Activated effector memory CD4-positive, alpha-beta T cell treated with anti-CD3 and anti-CD28 coated beads, Interleukin-2, amount 50 U/mL, for 16 hours (primary cell): ENCODE data around the gene GGCT.
"Not testable (repeated sequence)": the region's sequence is repeated elsewhere in the genome, so short reads cannot be mapped to it uniquely, and the experiment has no call there.

Experiments used
- DNase-seq: peaks from one replicate; pipeline ENCODE4 v3.0.0-alpha.2; 2020

Gene GGCT

GRCh38 chr7:30514776-30515175 lies 10.1 kb upstream of the GGCT start:
- no peak for DNase-seq

DNA sequence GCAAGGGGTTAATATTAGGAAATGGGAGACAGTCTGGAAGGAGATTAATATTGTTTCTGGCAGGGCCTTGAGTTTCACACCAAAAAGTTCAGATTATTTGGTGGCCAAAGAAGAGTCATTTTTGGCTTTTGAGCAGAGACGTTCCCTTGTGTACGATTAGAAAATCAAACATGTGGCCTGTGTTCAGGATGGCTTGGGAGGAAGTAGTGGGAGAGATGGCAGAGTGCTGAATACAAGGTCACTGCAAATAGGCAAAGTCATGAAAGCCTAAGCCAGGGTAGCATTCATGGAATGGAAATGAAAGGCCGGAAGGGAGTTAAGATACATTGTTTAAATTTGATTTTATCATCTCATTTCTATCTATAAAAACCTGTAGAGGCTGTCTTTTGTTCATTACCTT lies 9.5 kb upstream of the GGCT start:
- DNase-seq, result no peak

GRCh38 chr7:30513762-30514161 lies 9.1 kb upstream of the GGCT start:
- no peak for DNase-seq

- DNase-seq, result no peak
Observed at GRCh38 chr7:30511973-30512662, 7.5 kb upstream of the GGCT start.

- no peak for DNase-seq
Observed at GRCh38 chr7:30511494-30511893, 6.9 kb upstream of the GGCT start.

DNA sequence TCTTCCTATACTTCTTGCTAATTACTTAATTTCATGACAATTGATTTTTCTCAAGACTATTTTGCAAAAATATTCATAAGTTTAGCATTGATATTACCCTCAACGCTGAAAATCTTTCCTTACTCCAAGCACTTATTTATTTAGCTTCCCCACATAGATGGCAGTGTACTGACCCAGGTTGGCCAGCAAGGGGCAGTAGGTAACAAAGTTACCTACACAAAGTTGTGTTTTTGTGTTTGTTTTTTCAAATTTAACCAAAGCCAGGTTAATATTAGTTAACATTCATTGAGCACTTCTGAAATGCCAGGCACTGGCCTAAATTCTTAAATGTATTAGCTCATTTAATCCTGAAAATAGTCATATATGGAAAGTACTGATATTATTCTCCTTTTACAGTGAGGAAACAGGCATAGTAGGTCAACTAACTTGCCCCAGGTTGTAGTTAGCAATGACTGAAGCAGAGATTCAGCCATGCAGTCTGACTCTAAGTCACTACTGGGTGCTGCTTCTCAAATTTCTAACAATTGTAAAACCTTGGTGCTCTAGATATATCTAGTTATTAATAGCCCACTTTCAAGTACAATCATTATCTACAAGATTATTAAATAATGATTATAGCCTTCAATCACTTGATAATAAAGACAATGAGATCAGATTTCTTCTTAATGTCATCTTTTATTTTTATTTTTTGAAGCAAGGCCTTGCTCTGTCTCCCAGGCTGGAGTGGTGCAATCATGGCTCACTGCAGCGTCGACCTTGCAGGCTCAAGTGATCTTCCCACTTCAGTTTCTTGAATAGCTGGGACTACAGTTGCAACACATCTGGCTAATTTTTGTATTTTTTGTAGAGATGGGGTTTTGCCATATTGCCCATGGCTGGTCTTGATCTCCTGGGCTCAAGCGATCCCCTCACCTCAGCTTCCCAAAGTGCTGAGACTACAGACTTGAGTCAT lies 5.8 kb upstream of the GGCT start:
- peak; percentile 70 for DNase-seq

GRCh38 chr7:30509171-30509857 lies 4.7 kb upstream of the GGCT start:
- not testable (repeated sequence) for DNase-seq

DNA sequence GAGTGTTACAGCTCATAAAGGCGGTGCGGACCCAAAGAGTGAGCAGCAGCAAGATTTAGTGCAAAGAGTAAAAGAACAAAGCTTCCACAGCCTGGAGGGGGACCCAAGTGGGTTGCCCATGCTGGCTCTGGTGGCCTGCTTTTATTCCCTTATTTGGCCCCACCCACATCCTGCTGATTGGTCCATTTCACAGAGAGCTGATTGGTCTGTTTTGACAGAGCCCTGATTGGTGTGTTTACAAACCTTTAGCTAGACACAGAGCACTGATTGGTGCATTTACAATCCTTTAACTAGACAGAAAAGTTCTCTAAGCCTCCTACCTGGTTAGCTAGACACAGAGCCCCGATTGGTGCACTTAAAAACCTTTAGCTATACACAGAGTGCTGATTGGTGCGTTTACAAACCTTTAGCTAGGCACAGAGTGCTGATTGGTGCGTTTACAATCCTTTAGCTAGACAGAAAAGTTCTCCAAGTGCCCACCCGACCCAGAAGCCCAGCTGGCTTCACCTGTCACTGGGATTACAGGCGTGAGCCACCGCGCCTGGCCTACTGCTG lies 2.8 kb upstream of the GGCT start:
- not testable (repeated sequence) for DNase-seq

- no peak for DNase-seq
Observed at GRCh38 chr7:30505174-30505697, 607 bp upstream of the GGCT start.

DNA sequence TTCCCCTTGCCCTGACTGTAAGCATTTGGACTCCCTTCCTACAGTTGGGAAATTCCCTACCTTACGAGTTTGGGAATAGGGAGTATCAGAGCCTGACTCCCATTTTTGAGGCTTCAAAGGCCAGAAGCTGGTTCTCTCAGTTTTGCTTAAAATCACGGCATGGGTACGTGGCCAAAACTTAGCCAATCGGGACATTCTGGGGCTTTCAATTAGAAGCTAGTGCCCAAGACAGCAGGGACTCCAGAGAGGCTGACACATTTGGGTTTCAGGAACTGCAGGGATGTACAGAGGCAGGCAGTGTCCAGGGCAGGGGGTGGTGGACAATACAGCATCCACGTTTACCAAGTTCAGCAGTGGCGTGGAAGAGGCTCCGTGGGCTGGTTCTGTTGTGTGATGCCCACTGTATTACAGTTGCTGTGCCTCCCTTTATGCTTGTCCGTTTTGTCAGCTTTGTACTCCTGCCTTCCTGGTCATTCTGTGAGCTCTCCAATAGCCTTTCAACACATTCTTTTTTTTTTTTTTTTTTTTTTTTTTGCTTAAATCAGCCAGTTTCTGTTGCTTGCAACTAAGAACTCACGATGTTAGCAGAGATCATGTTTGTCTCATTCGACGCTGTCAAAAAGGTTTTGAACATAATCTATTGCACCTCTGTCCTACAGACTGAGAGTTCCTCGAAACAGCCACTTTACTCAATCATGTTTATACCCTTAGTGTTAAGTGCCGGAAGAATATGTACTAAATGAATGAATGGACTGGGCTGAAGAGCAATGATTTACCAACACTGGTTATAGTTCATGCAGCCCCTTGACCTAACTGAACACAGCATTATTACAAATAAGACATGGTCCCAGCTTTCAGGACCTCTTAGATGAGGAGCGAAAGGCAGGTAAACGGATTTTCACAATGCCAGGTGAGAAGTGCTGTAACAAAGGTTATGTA lies 1.1 kb downstream of the GGCT start:
- no peak for DNase-seq

GRCh38 chr7:30502470-30503251 lies 2.0 kb downstream of the GGCT start:
- no peak for DNase-seq

- DNase-seq, result no peak
Observed at GRCh38 chr7:30501264-30501663, 3.4 kb downstream of the GGCT start.

- DNase-seq, result no peak
Observed at GRCh38 chr7:30493228-30493627, 11.4 kb downstream of the GGCT start.

DNA sequence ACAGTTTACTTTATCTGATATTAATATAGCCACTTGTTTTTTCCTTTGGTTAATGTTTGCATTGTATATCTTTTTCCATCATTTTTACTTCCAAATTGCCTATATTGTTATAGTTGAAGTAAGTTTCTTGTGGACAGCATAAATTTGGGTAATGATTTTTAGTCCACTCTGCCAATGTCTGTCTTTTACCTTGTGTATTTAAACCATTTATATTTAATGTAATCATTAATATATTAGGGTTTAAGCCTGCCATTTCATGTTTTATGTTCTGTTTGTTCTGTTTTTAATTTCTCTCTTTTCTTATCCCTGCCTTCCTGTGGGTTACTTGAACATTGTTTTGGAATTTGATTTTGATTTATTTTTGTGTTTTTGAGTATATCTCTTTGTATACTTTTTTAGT lies 13.2 kb downstream of the GGCT start:
- no peak for DNase-seq

DNA sequence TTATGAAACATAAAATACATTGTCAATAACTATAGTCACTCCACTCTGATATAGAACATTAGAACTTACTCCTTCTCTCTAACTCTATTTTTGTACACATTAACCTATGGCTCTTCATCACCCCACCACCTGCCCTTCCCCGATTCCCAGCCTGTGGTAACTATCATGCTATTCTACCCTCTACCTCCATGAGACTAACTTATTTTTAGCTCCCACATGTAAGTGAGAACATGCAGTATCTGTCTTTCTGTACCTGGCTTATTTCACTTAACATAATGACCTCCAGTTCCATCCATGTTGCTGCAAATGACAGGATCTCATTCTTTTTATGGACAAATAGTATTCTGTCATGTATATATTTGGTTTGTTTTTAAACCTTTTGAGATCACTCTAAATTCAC lies 17.3 kb downstream of the GGCT start:
- DNase-seq, result no peak

- DNase-seq, result no peak
Observed at GRCh38 chr7:30485667-30486066, 19.0 kb downstream of the GGCT start.

GRCh38 chr7:30481416-30481815 lies 23.2 kb downstream of the GGCT start:
- not testable (repeated sequence) for DNase-seq

- peak; percentile 67 for DNase-seq
Observed at GRCh38 chr7:30479202-30480120, 25.2 kb downstream of the GGCT start.

DNA sequence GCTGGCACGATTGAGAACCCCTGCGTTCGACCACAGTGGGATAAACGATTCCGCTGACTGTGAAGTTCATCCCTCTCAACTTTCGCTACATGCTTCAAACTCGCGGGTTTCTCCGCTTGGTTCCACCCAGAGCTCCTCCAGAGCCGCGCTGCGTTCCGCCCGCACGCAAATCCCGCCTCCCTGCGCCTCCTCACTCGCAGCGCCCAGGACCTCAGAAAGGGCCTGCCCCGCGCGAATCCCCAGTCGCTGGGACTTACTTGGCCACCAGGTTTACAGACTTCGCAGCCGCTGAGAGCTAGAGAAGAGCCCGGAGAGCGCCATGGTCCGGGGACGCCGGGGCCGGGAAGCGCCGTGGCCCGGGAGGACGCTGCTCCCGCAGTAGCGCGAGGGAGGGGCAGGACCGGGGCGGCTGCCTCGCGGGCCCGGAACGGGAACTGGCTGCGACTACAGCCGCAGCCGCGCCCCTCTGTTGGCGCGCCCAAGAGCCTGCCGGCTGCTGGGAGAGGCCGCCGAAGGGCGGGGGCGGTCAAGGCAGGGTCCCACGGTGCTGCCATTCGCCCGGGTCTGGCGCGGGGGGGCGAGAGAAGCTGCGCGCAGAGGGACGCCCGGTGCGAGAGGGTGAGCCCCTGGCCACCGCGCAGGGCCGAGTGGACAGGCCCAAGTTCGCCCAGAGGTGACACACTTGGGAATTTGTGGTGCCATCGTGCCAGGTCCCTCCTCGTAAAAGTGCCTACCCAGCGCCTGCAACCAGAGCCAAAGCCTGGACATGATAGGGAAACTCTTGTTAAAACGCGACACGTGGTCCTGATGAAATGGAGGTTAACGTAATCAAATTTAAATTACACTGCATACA lies 26.1 kb downstream of the GGCT start, which contains the start of gene NOD1:
Gene NOD1, minus strand, starts transcription at position 436 of the 853 bp plus-strand sequence. CDS start 21,863 bp downstream, outside the sequence.
- peak; percentile 88 for DNase-seq
